GM23338 (cell line): Measurements from ENCODE around the gene TMEM270. TPM values are rescaled to one million over a fixed set of nuclear protein-coding genes. Genes with fewer than 3 reads are reported as not detected.

Source experiments
- ATAC-seq: fragments of 200-7000 bp; cut with Tn5 transposase; 3 replicates; pipeline ENCODE4 v1.9.1; 2020
- DNase-seq: peaks from one replicate; pipeline ENCODE4 v3.0.0-alpha.2; 2015; ENCODE audit warnings: low spot score
- H2AFZ ChIP-seq: fragments of 200-600 bp; sonication (generic); 2 replicates; pipeline ENCODE4 v1.8.0; 2016; ENCODE audit warnings: antibody characterized with exemption, mild to moderate bottlenecking, moderate library complexity
- H3F3A ChIP-seq: fragments of 200-600 bp; sonication (generic); replicated peaks from 2 replicates; pipeline ENCODE4 v1.8.0; 2017; ENCODE audit warnings: antibody characterized with exemption, mixed run types, low read depth
- H3K27ac ChIP-seq: fragments of 200-600 bp; sonication (generic); 2 replicates; pipeline ENCODE4 v1.6.1; 2016; ENCODE audit warnings: low read depth
- H3K27me3 ChIP-seq: fragments of 200-600 bp; sonication (generic); 2 replicates; pipeline ENCODE4 v1.8.0; 2016; ENCODE audit warnings: mild to moderate bottlenecking, mixed run types, moderate library complexity; ENCODE audit not compliant: insufficient read depth
- H3K36me3 ChIP-seq: fragments of 200-600 bp; sonication (generic); 2 replicates; pipeline ENCODE4 v1.8.0; 2016; ENCODE audit warnings: mild to moderate bottlenecking; ENCODE audit not compliant: insufficient read depth
- H3K4me1 ChIP-seq: fragments of 200-600 bp; sonication (generic); 2 replicates; pipeline ENCODE4 v1.8.0; 2016; ENCODE audit warnings: mild to moderate bottlenecking, moderate library complexity; ENCODE audit not compliant: insufficient read depth
- H3K4me2 ChIP-seq: fragments of 200-600 bp; sonication (generic); 2 replicates; pipeline ENCODE4 v1.7.1; 2017; ENCODE audit warnings: mixed run types
- H3K4me3 ChIP-seq: fragments of 200-600 bp; sonication (generic); 2 replicates; pipeline ENCODE4 v1.6.1; 2016; ENCODE audit warnings: mixed run types
- H3K79me2 ChIP-seq: fragments of 200-600 bp; sonication (generic); replicated peaks from 2 replicates; pipeline ENCODE4 v1.8.0; 2017; ENCODE audit warnings: mild to moderate bottlenecking; ENCODE audit not compliant: insufficient read depth
- H3K9me2 ChIP-seq: fragments of 200-600 bp; sonication (generic); 2 replicates; pipeline ENCODE4 v1.8.0; 2017; ENCODE audit not compliant: insufficient read depth
- H4K20me1 ChIP-seq: fragments of 200-600 bp; sonication (generic); replicated peaks from 2 replicates; pipeline ENCODE4 v1.8.0; 2017; ENCODE audit warnings: mild to moderate bottlenecking; ENCODE audit not compliant: insufficient read depth
- H3K27ac Mint-ChIP-seq: 2 replicates; pipeline ENCODE4 v1.8.0; 2020; ENCODE audit warnings: inconsistent platforms, mild to moderate bottlenecking, moderate library complexity, mixed read lengths
- H3K27me3 Mint-ChIP-seq: 3 replicates; pipeline ENCODE4 v1.8.0; 2022; ENCODE audit warnings: low read depth, mild to moderate bottlenecking, moderate library complexity, mixed read lengths, inconsistent platforms; ENCODE audit not compliant: insufficient read depth, poor library complexity
- H3K36me3 Mint-ChIP-seq: 3 replicates; pipeline ENCODE4 v1.8.0; 2021; ENCODE audit warnings: low read depth, mild to moderate bottlenecking, inconsistent platforms, moderate library complexity, mixed read lengths
- H3K4me1 Mint-ChIP-seq: 3 replicates; pipeline ENCODE4 v1.8.0; 2020; ENCODE audit warnings: mild to moderate bottlenecking, inconsistent platforms, mixed read lengths
- H3K4me3 Mint-ChIP-seq: 3 replicates; pipeline ENCODE4 v1.8.0; 2021; ENCODE audit warnings: moderate library complexity, mild to moderate bottlenecking, inconsistent platforms, mixed read lengths
- H3K9me3 Mint-ChIP-seq: 3 replicates; pipeline ENCODE4 v1.8.0; 2020; ENCODE audit warnings: moderate library complexity, mild to moderate bottlenecking, inconsistent platforms, mixed read lengths
- EZH2 ChIP-seq: fragments of 200-600 bp; sonication (generic); IDR thresholded peaks from one replicate; pipeline ENCODE4 v1.8.0; 2017; ENCODE audit warnings: antibody characterized with exemption, mild to moderate bottlenecking, low read depth; ENCODE audit not compliant: unreplicated experiment
- EZH2phosphoT487 ChIP-seq: fragments of 200-600 bp; sonication (generic); IDR thresholded peaks from one replicate; pipeline ENCODE4 v1.8.1; 2018; ENCODE audit warnings: antibody characterized with exemption; ENCODE audit not compliant: unreplicated experiment
- POLR2AphosphoS5 ChIP-seq: IDR thresholded peaks from 2 replicates; pipeline ENCODE4 v1.6.1; 2016; ENCODE audit warnings: antibody characterized with exemption, low read depth
- STAT1 ChIP-seq: IDR thresholded peaks from one replicate; pipeline ENCODE4 v1.6.1; 2016; ENCODE audit warnings: antibody characterized with exemption; ENCODE audit not compliant: unreplicated experiment
- ZNF114 ChIP-seq: fragments of 250-450 bp; sonication (Bioruptor Pico); IDR thresholded peaks from 2 replicates; pipeline ENCODE4 v1.5.0; 2020; ENCODE audit warnings: mild to moderate bottlenecking, moderate library complexity
- polyA plus RNA-seq: library from polyadenylated mRNA; unstranded; fragments of >200 nt; fragmentation: Nextera tagmentation; extraction: Ambion mirVana; gene quantifications from 2 replicates; pipeline ENCODE4 v1.2.1, GENCODE V29; 2016
- total RNA-seq: library from RNA; depleted of rRNA; stranded (reverse); fragments of >200 nt; shearing (Covaris generic); gene quantifications from 2 replicates; pipeline ENCODE4 v1.2.3, GENCODE V29; 2014
- TF ChIP-seq, protein P1 (sequence below): IDR thresholded peaks from 2 replicates; pipeline ENCODE4 v1.6.1; 2016; ENCODE audit warnings: antibody characterized with exemption
- TF ChIP-seq, protein P2 (sequence below): fragments of 250-450 bp; sonication (Bioruptor Pico); IDR thresholded peaks from 2 replicates; pipeline ENCODE4 v1.5.0; 2020; ENCODE audit warnings: mild to moderate bottlenecking, moderate library complexity
- TF ChIP-seq, protein P3 (sequence below), 2 experiments: fragments of 200-600 bp in 1 of 2; sonication (generic) in 1 of 2; conservative IDR thresholded peaks; 2 replicates each; pipeline versions ENCODE4 v1.5.1 to v1.6.1; 2016 to 2017; ENCODE audit warnings: antibody characterized with exemption in 2 of 2, low read depth in 2 of 2, mild to moderate bottlenecking in 2 of 2, moderate library complexity in 1 of 2

TMEM270 gene
- total and polyA plus RNA-seq, 2 experiments from 2014 or later, result not detected

DNA sequence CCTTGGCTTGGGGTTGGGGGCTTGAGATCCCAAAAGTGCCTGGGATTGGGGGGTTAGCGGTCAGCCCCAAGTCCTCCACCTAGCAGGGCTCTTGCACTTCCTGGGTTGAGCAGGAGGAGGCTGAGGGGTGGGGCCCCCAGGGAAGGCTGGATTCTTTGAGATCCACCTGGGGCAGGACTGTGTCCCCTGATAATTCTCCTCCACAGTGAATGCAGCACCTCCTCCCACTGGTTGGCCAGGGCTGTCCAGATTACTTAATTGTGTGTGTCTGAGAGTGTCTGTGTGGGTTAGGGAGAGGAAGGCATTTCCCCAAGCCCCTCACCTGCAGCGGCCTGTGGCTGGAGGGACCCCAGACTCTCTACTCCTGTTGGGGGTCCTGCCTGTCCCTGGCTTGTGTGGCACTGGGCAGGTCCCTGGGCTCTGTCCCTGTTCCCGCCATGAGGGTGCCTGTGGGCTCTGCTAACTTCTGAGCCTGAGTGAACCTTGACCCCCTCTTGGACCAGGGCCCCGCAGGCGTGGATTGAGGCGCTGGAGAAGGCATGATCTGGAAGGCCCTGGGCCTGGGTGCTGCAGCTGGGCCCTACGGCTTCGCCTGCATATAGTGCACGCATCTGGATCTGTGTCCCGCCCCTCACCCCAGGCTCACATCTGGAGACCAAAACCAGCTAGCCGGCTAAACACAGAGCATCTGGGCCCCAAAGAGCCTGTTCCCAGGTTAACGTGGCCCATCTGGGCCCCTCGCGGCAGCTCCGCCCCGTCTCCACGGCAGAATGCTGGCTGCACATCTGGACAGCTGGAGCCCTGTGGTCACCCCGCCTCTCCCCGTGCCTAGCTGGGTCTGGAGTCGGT is 10.4 kb downstream of the TMEM270 start:
- no peak overlapping the region for H3K27ac Mint-ChIP-seq
- H3K9me3 Mint-ChIP-seq, result no peaks in the 10 kb centered on the region

More for the DNA sequence above, 10.4 kb downstream of the TMEM270 start:
- Histone ChIP-seq H4K20me1 (no peaks in the 10 kb centered on the region), H2AFZ (peak overlapping the region; percentile 38; the same call in 1 of the 2 replicates), H3K79me2 (no peaks in the 10 kb centered on the region), H3K9me2 (no peaks in the 10 kb centered on the region), H3K27me3 (no peaks in the 10 kb centered on the region), H3K4me2 (no peak overlapping the region), H3K27ac (no peak overlapping the region), H3K4me3 (no peak overlapping the region), H3K4me1 (peaks cover 20% of the 10 kb centered on the region), H3K36me3 (no peaks in the 10 kb centered on the region), H3F3A (no peaks in the 10 kb centered on the region)
- Mint-ChIP-seq H3K27me3 (peaks cover 8% of the 10 kb centered on the region), H3K4me3 (no peak overlapping the region), H3K4me1 (peaks cover 18% of the 10 kb centered on the region), H3K36me3 (no peaks in the 10 kb centered on the region)
- no peak for DNase-seq
- ATAC-seq, result peak; percentile 11; the same call in 1 of the 3 replicates
- TF ChIP-seq, protein P1, sequence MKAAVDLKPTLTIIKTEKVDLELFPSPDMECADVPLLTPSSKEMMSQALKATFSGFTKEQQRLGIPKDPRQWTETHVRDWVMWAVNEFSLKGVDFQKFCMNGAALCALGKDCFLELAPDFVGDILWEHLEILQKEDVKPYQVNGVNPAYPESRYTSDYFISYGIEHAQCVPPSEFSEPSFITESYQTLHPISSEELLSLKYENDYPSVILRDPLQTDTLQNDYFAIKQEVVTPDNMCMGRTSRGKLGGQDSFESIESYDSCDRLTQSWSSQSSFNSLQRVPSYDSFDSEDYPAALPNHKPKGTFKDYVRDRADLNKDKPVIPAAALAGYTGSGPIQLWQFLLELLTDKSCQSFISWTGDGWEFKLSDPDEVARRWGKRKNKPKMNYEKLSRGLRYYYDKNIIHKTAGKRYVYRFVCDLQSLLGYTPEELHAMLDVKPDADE, result no peak
- TF ChIP-seq, protein P2, sequence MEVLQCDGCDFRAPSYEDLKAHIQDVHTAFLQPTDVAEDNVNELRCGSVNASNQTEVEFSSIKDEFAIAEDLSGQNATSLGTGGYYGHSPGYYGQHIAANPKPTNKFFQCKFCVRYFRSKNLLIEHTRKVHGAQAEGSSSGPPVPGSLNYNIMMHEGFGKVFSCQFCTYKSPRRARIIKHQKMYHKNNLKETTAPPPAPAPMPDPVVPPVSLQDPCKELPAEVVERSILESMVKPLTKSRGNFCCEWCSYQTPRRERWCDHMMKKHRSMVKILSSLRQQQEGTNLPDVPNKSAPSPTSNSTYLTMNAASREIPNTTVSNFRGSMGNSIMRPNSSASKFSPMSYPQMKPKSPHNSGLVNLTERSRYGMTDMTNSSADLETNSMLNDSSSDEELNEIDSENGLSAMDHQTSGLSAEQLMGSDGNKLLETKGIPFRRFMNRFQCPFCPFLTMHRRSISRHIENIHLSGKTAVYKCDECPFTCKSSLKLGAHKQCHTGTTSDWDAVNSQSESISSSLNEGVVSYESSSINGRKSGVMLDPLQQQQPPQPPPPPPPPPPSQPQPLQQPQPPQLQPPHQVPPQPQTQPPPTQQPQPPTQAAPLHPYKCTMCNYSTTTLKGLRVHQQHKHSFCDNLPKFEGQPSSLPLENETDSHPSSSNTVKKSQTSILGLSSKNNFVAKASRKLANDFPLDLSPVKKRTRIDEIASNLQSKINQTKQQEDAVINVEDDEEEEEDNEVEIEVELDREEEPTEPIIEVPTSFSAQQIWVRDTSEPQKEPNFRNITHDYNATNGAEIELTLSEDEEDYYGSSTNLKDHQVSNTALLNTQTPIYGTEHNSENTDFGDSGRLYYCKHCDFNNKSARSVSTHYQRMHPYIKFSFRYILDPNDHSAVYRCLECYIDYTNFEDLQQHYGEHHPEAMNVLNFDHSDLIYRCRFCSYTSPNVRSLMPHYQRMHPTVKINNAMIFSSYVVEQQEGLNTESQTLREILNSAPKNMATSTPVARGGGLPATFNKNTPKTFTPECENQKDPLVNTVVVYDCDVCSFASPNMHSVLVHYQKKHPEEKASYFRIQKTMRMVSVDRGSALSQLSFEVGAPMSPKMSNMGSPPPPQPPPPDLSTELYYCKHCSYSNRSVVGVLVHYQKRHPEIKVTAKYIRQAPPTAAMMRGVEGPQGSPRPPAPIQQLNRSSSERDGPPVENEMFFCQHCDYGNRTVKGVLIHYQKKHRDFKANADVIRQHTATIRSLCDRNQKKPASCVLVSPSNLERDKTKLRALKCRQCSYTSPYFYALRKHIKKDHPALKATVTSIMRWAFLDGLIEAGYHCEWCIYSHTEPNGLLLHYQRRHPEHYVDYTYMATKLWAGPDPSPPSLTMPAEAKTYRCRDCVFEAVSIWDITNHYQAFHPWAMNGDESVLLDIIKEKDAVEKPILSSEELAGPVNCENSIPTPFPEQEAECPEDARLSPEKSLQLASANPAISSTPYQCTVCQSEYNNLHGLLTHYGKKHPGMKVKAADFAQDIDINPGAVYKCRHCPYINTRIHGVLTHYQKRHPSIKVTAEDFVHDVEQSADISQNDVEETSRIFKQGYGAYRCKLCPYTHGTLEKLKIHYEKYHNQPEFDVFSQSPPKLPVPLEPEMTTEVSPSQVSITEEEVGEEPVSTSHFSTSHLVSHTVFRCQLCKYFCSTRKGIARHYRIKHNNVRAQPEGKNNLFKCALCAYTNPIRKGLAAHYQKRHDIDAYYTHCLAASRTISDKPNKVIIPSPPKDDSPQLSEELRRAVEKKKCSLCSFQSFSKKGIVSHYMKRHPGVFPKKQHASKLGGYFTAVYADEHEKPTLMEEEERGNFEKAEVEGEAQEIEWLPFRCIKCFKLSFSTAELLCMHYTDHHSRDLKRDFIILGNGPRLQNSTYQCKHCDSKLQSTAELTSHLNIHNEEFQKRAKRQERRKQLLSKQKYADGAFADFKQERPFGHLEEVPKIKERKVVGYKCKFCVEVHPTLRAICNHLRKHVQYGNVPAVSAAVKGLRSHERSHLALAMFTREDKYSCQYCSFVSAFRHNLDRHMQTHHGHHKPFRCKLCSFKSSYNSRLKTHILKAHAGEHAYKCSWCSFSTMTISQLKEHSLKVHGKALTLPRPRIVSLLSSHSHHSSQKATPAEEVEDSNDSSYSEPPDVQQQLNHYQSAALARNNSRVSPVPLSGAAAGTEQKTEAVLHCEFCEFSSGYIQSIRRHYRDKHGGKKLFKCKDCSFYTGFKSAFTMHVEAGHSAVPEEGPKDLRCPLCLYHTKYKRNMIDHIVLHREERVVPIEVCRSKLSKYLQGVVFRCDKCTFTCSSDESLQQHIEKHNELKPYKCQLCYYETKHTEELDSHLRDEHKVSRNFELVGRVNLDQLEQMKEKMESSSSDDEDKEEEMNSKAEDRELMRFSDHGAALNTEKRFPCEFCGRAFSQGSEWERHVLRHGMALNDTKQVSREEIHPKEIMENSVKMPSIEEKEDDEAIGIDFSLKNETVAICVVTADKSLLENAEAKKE (CRISPR knock-in tag), result no peak
- TF ChIP-seq EZH2, result no peak
- no peak for TF ChIP-seq POLR2AphosphoS5
- TF ChIP-seq, protein P3, sequence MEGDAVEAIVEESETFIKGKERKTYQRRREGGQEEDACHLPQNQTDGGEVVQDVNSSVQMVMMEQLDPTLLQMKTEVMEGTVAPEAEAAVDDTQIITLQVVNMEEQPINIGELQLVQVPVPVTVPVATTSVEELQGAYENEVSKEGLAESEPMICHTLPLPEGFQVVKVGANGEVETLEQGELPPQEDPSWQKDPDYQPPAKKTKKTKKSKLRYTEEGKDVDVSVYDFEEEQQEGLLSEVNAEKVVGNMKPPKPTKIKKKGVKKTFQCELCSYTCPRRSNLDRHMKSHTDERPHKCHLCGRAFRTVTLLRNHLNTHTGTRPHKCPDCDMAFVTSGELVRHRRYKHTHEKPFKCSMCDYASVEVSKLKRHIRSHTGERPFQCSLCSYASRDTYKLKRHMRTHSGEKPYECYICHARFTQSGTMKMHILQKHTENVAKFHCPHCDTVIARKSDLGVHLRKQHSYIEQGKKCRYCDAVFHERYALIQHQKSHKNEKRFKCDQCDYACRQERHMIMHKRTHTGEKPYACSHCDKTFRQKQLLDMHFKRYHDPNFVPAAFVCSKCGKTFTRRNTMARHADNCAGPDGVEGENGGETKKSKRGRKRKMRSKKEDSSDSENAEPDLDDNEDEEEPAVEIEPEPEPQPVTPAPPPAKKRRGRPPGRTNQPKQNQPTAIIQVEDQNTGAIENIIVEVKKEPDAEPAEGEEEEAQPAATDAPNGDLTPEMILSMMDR (conservative IDR thresholded peaks at IDR 0.05; ENCODE audit: low read depth in 2 of 2), result no peak
- no peak for TF ChIP-seq STAT1
- no peak for TF ChIP-seq ZNF114 (CRISPR knock-in tag)
- TF ChIP-seq EZH2phosphoT487, result no peak
